GM18507 (cell line): Measurements from ENCODE around the gene EPHB2.

Experiments used
- DNase-seq: peaks from one replicate; pipeline ENCODE4 v3.0.0; 2011; ENCODE audit warnings: low read depth; ENCODE audit not compliant: insufficient read length; ENCODE audit errors: extremely low spot score
- FAIRE-seq: peaks from 2 replicates; lab custom pipeline; 2011; peaks lifted over from hg19 to GRCh38; lab: Jason Lieb, UNC

The EPHB2 gene

DNA sequence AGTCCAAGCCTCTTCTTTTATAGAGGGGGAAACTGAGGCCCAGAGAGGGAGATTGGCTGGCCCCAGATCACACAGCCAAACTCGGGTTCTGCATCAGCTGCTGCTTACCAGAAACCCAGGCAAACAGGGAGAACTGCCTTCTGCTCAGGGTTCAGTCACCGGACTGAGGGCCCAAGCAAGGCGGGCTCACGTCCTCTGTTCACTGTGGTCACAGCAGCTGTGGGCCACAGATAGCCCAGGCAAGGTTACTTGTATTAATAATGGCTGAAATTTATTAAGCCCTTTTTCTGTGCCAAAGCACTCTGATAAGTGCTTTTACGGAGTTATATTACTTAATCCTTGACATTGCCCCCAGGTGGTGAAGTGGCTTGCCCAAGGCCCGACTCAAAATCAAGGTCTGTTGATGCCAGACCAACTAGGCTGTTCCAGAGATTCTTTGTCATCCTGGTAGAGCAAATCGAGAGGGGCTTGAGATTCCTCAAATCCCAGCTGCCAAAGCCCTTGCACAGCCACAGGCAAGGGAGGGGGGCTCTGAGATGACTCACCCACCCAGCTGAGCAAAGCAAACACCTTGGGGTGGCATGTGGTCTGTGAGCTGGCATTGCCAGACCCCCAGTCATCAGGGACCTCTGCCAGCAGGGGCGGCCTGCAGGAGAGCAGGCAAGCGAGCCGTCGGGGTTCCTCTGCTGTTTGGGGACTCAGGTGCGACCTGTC lies 36.5 kb downstream of the EPHB2 start:
- FAIRE-seq, result no peak
- DNase-seq, result no peak

DNA sequence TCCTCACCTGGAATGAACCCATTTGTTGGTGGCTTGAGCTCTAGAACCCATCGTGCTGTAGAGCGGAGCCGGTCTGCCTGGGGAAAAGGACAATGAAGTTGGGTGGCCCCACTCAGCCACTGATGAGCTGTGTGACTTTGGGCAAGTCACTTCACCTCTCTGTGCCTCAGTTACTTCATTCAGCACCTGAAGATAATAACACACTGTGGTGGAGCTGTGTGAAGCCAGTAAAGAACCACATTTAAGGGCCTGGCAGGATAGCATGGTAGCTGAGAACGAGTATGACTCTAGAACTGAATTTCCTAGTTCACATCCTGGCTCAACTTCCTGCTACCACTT lies 37.1 kb downstream of the EPHB2 start:
- FAIRE-seq (no peak), DNase-seq (no peak)

DNA sequence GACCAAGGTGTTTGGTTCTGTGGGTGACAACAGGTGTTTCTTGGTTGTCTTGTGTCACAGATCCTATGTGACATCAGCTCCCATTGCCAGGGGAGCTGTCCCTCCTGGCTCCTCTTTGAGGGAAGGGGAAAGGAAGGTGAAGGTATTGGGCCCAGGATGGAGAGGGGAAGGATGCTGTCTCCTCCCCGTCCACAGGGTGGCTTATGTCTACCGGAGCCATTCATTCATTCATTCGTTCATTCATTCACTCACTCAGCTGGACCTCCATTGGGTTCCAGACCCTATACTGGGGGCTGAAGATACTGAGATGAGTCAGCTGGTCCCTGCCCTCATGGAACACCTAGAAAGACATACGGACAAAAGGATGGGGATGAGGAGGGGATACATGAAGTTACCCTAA lies 38.9 kb downstream of the EPHB2 start:
- FAIRE-seq (no peak), DNase-seq (no peak)

DNA sequence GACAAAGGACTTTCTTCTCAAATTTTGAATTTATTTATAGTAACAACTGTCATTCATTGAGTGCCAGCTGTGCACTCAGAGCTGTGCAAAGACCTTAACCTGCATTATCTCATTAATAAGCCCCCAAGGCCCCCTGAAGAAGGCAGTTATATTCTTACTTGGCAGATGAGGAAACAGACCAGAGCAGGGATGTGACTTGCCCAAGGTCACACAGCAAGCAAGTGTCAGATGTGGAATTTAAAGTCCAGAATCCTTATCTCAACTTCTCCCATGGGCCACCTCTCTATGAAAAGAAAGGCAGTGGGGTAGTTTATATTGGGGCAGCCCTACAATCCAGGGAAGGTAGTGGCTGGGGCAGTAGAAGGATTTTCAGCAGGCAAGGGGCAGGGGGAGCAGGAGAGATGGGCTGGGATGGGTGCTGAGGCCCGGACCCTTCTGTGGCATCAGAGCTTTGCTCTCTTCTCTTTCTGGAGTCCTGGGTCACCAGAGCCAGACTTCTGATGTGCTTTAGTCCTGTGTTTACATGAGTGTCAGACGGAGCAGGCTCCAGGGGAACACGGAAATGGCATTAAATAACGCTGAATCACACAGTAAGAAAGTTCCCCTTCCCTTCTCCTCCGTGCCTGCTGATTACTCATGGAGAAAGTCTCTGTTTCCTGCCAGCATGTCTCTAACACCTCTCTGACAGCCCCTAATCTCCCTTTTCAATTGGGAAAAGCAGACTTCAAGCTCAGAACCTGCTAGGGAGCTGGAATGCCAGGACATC lies 39.5 kb downstream of the EPHB2 start:
- FAIRE-seq (peak; percentile 55), DNase-seq (no peak)

DNA sequence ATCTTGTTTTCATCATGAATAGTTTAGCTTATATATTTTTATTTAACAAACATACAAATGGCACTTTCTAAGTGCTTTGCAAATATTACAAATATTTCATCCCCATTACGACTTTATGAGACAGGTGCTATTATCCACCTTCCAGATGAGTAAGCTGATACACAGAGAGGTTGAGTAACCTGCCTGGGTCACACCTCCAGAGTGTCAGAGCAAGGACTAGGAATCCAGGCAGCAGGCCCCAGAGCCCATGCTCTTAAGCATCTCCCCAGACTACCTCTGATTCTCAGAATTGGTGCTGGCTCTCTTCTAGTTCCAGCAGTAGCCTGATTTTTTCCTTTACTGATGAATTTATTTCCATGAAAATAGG lies 40.0 kb downstream of the EPHB2 start:
- FAIRE-seq, result no peak
- DNase-seq, result no peak

DNA sequence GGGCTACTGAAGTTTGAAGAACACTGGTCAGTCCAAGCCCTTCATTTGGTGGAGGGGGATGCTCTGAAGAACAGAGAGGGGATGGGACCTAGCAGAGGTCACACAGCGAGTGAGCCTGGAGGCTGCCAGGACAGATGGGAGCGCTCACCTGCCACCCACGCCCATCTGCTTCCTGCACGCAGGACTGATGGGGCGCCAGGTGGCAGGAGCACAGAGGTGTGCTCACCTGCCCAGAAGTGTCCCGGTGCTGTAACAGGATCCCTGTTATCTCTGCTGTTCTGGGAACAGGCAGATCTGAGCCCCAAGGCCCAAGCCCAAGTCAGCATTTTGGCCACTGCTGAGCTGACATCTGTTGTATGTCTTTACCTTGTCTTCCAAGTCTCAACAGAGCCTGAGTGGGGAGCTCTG lies 40.5 kb downstream of the EPHB2 start:
- FAIRE-seq (no peak), DNase-seq (no peak)

DNA sequence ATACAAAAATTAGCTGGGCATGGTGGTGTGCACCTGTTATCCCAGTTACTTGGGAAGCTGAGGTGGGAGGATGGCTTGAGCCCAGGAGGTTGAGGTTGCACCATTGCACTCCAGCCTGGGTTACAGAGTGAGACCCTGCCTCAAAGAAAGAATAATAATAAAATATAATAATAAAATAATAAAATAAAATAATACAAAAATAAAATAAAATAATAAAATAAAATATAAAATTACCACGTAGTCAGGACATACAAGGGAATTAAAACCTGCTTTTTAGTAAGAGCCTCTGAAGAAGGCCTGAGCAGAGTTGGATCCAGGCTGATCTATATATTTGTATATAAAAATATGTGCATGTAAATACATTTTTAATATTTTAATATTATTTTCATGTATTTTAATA lies 41.7 kb downstream of the EPHB2 start:
- DNase-seq, result no peak
- FAIRE-seq, result no peak

DNA sequence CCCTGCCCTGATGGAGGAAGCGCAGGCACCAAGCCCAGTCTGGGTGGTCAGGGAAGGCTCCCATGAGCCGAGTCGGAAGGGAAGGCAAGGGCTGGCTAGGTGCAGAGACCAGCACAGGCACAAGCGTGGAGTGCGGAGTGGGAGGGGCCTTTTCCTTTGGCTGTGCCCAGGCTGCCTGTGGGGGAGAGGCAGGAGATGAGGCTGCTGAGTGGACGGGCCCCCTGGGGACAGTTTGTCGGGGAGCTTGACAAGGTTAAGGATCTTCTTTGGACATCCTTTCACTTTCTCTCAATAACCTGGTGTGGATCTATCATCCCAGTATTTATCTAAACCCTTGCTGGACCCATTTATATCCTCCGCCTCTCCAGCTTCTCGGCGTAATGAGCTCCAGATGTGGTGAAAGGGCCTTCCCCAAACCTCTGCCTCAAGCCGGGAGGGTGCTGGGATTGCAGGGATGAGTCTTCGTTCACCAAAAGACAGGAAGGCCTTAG lies 42.9 kb downstream of the EPHB2 start:
- DNase-seq (no peak), FAIRE-seq (no peak)

DNA sequence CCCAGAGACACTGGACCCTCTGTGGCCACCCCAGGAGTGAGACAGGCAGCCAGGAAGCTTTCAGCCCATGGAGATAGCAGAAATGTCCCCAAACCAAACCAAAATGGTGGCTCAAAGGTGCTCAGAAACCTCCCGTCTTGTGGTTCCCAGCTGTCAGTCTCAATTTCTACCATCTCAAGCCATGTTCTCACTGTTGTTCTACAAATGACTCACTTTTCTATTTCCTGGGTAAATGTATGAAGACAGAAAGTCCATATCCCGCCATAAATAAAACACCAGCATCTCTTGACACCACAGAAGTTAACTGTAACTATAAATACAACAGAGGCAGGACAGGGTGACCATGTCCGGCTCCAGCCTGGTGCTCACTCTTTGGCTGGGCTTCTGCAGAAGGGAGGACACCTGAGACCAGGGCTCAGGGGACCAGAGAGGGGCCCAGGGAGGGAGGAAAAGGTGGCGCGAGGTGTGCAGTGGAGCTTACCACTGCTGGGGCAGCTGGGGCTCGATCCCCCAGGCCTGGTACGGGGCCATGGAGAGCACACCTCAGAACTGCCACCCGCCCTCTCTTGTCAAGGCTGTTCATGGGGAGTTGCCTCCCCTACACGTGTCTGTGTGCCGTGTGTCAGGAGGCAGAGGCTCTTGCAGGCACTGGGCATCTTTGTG lies 43.6 kb downstream of the EPHB2 start:
- peak; percentile 63 for DNase-seq
- peak; percentile 85 for FAIRE-seq

DNA sequence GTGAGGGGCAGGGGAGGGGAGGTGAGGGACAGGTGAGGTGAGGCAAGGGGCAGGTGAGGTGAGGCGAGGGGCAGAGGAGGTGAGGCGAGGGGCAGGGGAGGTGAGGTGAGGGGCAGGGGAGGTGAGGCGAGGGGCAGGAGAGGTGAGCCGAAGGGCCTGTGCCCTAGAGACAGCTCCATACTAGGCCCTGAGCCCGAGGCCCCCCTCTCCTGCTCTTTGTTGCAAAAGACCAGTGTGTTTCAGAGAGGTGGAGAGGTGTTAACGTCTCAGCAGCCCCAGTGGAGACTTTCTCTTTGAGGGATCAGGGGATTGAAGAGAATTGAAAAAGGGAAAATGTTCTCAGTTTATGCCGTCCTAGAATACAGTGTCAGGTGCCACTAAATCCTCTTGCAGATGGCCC lies 44.2 kb downstream of the EPHB2 start:
- no peak for DNase-seq
- FAIRE-seq, result no peak

DNA sequence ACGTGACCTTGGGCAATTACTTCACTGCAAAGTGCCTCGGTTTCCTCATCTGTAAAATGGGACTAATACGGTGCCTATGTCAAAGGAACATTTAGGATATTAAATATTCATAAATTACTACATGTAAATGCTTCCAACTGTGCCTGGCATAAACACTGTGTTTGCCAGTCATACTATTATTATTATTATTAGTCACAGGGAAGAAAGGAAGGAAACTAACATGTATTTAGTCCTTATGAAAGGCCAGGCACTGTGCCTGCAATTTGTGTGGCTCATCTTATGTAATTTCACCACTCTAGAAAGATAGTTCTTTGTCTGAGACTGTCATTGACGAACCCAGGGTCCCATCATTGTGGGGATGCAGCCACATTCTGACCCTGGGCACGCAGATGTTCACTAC lies 45.0 kb downstream of the EPHB2 start:
- no peak for DNase-seq
- FAIRE-seq, result no peak

DNA sequence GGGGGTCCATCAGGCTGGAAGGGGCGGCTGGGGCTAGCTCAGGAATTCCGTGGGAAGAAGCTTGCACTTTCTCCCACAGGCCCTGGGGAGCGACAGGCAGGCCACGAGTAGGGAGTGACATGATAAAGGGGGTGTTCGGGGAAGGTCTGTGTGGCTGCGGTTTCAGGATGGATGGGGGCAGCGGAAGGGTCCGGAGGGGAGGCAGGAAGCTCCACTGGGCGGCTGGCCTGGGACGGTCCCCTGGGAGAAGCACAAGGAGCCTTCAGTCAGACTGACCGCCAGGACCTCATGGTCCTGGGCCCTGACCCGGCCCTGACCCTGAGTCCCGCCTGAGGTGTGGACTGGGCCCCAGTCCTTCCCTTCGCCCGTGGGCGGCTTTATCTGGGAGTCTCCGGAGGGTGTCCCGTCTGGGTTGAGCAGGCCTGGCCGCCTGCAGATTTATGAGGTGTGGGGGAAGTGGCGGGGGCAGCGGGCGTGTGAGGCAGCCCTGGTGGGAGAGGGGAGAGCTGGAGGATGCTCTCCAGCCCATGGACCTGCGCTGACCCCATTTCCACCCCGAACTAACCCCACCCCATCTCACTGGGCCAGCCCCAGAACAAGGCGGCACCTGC lies 45.6 kb downstream of the EPHB2 start:
- no peak for DNase-seq
- FAIRE-seq, result no peak

DNA sequence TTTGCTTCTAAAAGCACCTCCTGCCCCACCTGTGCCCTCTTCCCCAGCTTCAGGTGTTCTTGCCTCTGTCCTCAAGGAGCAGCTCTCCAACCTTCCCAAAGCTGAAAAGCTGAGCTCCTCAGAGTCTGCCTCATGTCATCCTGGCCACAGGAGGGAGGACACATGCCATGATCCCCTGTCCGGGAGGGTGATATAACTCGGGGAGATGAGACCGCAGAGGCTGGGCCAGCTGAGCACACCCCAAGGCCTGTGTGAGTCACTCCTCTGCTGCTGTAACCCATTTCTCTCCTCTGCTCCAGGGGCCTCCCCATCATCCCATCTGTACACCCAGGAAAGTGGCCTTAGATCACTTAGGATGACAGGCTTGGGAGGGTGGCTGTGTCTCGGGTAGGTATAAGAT lies 49.8 kb downstream of the EPHB2 start:
- FAIRE-seq (no peak), DNase-seq (no peak)

DNA sequence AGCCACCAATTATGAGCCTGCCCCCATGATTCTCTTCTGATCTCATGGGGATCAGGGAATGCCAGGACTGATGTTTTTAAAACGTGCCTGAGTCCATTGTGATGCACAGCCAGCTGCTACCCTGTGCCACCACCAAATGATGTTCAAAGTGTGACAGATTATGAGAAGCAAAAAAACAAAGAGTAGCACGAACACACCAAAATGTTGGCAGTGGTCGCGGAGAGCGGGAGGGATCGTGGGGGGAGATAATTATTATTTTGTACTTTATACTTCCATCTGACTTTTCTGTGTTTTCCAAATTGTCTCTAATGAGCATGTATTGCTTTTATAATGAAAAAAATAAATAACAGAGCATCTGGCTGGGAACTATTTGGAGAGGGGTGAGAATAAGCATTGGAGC lies 50.5 kb downstream of the EPHB2 start:
- DNase-seq, result no peak
- no peak for FAIRE-seq

DNA sequence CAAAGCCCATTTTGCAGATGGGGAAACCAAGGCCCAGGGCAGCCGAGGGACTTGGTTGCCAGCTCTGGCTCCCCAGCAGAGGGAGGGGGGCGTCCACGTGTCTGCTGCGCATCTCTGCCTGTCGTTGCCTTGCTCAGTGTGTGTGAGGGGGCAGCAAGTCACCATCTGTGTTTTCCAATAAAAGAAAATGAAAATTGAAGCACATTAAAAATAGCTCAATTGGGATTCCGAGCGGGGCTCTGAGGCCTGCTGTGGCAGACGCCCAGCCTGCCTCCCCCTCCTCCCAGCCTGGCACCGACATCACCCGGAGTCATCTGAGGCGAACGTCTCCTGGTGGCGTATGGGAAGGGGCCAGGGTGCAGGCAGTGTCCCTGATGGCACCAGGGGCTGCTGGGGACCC lies 51.2 kb downstream of the EPHB2 start:
- DNase-seq, result no peak
- FAIRE-seq, result no peak

DNA sequence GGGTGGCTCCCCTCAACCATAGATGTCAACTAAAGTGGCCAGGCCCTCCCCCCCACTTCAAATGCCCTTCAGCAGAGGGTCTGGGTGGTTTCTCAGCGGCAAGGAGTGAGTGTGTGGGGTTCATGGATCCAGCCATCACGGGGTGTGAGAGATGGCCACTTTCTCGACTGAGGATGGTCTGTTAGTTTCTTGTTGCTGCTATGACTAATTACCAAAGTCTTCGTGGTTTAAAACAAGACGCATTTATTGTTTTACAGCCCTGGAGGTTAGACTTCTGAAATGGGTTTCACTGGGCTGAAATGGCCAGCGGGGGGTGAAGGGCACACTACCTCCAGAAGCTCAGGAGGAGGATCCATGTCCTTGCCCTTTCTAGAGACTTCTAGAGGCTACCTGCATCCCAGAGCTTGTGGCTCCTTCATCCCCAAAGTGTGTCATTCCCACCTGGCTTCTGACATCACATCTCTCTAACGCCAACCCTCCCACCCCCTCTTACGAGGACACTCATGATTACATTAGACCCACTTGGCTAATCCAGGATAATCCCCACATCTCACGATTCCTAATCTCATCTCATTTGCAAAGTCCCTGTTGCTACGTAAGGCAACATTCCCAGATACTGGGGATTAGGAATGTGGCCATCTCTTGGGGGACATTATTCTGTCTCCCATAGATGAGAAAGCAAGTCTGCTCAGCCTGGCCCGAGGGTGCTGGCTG lies 53.0 kb downstream of the EPHB2 start:
- FAIRE-seq, result peak; percentile 72

DNA sequence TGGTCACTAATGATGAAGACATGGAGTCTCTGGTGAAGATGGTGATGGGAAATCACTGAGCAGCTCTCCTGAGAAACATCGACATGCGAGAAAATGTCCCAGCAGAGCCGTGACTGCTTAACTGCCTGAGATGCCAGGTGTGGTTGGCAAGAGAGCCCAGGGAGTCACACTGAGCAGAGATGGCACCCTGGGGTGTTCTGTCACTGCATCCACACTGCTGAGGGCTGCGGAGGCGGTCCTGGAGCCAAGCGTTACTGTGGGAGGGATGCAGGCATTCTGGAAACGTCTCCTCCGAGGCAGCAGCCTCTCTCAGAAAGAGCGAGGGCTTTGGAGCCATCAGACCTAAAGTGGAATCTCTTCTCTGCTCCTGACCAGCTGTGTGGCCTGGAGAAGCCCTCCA lies 57.2 kb downstream of the EPHB2 start:
- FAIRE-seq, result no peak
- DNase-seq, result no peak

More for the DNA sequence above, 53.0 kb downstream of the EPHB2 start:
- DNase-seq, result peak; percentile 38

DNA sequence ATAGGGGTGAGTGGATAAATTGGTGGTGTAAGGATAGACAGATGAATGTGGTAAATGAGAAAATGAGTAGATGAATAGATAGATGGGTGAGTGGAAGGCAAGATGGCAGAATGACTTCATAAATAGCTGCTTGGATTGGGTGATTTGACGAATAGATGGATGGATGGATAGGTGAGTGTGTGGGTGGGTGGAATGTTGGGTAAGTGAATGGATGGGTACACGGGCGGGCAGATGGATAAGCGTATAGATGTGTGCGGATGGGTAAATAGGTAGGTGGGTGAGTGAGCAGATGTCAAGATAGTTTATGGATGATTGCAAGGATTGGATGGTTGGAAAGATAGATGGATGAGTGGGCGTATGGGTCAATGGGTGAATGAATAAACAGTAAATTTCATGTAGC lies 59.3 kb downstream of the EPHB2 start:
- FAIRE-seq, result no peak
- no peak for DNase-seq

DNA sequence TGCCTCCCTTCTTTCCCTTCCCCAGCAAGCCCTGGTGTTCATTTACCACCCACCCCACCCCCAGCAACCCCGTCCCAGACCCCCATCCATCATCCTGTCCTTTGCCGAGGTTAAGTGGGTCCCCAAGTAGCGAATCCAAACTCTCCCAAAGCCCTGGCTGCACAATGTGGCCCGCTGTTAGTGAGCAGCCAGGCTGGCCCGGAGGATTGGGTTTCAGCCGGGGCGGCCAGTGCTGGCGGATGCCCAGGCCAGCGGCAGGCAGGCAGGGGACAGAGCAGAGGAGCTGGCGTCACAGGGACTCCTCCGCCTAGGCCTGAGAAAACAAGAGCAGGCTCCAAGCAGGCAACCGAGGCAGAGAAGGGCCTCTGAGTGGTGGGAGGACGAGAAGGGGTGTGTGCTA lies 61.4 kb downstream of the EPHB2 start:
- FAIRE-seq (no peak), DNase-seq (no peak)
